Measurements from ENCODE around the gene ADAMTS19. TPM values are rescaled to one million over a fixed set of nuclear protein-coding genes. Genes with fewer than 3 reads are reported as not detected.

ADAMTS19 gene
- total RNA-seq, 1 experiment from 2014 or later, result not detected

- in situ Hi-C loops (cut with HindIII; ENCODE audit: low pct_unique_long_range_greater_than_20kb, low sequenced_read_pairs), result no loop called here
- no peak for DNase-seq (ENCODE audit: low read depth, low spot score)
Observed at GRCh38 chr5:129716235-129716634, 256.1 kb downstream of the ADAMTS19 start.

GRCh38 chr5:129716651-129717050 is 256.6 kb downstream of the ADAMTS19 start:
- DNase-seq (ENCODE audit: low read depth, low spot score), result no peak
- in situ Hi-C loops (cut with HindIII; ENCODE audit: low pct_unique_long_range_greater_than_20kb, low sequenced_read_pairs), result no loop called here

DNA sequence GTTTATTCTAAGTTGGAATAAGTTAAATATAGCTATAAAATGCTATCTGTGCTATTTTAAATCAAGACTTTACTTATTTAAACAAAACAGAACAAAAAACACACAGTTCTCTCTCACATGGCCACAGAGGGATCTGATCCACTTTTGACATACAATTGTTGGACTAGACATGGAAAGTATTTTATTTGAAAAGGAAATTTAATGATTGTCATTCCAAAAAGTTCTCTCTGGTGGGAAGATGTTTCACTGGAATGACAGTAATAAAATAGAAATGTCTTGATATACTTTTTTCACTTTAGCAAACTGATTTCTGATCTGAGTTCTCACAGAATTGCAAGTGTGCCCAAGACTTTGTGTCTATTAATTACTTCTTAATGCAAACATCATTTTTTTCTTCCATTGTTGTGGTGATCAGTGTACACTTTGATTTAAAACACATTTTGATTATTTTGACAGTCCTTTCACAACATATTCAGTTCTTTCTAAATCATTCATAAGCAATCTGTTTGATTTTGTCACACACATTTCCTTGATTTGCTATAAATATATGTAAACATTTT is 257.7 kb downstream of the ADAMTS19 start:
- in situ Hi-C loops (cut with HindIII; ENCODE audit: low pct_unique_long_range_greater_than_20kb, low sequenced_read_pairs), result no loop called here

DNA sequence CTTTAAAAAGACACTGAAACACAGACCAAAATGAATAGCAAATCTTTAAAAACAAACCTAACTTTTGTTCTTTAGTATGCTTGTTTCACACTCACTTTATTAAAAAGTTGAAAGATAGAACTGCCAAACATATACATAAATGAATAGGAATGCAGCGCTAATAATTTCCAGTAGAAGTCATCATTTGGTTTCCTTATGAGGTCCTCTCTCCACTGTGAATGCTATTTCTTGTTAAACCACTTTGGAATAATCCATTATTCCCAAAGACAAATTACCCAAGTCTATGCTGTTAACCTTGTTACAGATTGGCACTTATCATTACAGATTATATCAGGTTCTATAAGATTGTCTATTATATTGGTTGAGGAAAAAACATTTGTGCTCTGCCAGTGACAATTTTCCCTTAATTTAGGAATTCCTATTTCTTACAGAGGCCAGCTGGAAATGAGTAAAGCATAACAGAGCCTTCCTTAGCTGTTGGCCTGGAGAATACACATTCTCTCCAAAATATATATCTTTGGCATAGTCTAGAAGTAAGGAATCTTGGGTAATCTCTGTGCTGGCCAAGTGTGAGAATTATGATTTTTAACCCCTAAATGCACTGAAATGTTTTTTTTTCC is 258.5 kb downstream of the ADAMTS19 start:
- no peak for DNase-seq (ENCODE audit: low read depth, low spot score)
- in situ Hi-C loops (cut with HindIII; ENCODE audit: low pct_unique_long_range_greater_than_20kb, low sequenced_read_pairs), result no loop called here

More for the DNA sequence above, 257.7 kb downstream of the ADAMTS19 start:
- no peak for DNase-seq (ENCODE audit: low read depth, low spot score)

GRCh38 chr5:129724222-129724621 is 264.1 kb downstream of the ADAMTS19 start:
- no peak for DNase-seq (ENCODE audit: low read depth, low spot score)
- in situ Hi-C loops (cut with HindIII; ENCODE audit: low pct_unique_long_range_greater_than_20kb, low sequenced_read_pairs), result no loop called here

- no peak for DNase-seq (ENCODE audit: low read depth, low spot score)
- in situ Hi-C loops (cut with HindIII; ENCODE audit: low pct_unique_long_range_greater_than_20kb, low sequenced_read_pairs), result no loop called here
Observed at GRCh38 chr5:129724647-129725046, 264.5 kb downstream of the ADAMTS19 start.

DNA sequence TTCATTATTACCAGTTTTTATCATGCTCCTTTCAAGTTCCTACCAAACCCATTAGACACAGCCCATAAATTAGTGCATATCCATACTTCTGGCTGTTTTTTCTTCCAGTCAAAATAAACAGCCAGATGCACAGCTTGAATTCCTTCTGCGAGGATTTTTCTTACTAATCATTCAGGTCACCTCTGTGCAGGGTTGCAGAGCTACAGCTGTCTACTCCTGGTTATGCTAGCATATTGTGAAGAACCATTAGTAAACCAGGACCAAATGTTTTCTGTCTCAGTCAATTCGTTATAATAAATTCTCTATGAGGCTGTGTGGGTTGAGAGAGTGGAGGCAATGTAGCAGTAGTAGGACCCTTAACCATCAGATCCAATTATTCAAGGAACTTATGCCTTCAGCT is 279.7 kb downstream of the ADAMTS19 start:
- no peak for DNase-seq (ENCODE audit: low read depth, low spot score)
- in situ Hi-C loops (cut with HindIII; ENCODE audit: low pct_unique_long_range_greater_than_20kb, low sequenced_read_pairs), result no loop called here

DNA sequence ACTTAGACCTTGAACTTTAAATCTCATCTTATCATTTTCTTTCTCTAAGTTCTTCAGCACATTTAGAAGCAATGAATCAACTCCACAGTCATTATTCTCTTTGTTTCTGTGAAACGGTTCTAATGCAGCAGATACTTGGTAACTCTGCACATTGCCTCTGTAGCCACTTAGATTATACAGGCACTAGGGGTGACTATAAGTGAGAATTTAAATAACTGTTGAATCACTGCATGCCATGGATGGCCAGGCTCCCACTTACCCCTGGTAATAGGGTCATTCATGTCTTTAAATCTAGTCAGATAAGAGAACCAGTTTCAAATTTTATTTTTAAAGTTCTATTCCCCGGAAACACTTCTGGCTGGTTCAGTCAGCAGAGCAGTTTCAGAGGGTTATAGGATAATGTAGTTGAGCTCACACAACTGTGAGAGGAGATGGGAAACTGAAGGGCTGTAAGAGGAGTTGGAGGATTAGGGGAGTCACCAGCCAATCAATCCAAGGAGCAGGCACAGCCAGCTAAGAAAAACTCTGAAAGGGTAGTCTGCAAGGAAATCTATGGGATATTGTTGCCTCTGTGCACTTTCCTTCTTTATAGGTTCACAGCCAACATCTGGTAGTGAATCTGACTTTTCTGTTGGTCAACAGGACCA is 283.6 kb downstream of the ADAMTS19 start:
- in situ Hi-C loops (cut with HindIII; ENCODE audit: low pct_unique_long_range_greater_than_20kb, low sequenced_read_pairs), result no loop called here
- no peak for DNase-seq (ENCODE audit: low read depth, low spot score)

DNA sequence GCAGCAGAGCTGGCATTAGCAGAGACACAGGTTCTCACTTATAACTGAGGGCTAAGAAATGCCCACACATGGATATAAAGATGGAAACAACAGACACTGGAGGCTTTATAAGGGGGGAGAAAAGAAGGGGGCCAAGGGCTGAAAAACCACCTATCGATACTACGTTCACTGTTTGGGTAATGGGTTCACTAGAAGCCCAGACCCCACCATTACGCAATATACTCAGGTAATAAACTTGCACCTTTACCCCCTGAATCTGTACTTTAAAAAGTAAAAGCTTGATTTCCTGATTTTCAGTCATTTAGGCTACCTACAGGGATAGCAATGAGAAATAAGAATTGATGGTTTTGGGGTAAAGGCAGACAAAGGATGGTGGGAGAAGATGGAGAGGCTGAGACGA is 285.9 kb downstream of the ADAMTS19 start:
- DNase-seq (ENCODE audit: low read depth, low spot score), result no peak
- in situ Hi-C loops (cut with HindIII; ENCODE audit: low pct_unique_long_range_greater_than_20kb, low sequenced_read_pairs), result no loop called here

GRCh38 chr5:129746876-129747275 is 286.8 kb downstream of the ADAMTS19 start:
- in situ Hi-C loops (cut with HindIII; ENCODE audit: low pct_unique_long_range_greater_than_20kb, low sequenced_read_pairs), result no loop called here
- DNase-seq (ENCODE audit: low read depth, low spot score), result no peak

DNA sequence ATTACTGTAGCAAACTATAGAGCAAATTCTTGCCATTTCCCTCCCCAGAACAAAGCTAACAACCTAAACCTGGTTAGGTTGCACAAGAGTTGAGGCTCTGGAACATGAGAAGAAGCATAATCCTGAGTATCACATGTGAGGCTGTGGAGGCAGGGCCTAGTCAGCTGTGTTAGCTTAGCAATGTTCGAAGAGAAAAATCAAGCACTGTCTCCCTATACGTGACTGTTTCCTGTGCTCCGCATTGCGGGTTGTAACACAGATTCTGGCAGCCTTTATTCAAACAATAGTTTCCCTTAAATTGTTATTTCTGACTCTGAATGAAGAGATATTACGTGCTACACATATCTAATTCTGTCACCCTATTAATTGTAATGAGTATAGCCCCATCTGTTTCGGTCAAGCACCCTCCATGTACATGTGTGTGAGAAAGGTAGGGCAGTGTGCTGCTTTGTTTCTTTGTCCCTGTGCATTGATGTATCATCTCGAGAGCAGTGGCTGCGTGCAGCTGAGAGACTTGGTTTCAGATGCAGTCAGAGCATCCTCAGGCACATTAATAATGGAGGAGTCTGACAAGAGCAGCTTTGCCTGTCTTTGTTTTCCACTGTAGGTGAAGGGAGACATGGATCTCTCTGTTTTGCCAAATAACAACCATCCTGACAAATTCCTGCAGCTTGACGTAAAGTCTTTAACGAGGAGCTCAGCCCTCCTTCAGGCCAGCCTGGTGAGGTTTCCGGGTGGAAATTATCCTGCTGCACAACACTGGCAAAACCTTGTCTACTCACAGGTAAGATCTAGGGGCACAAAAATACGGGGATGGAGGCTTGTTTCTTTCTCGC is 287.7 kb downstream of the ADAMTS19 start, which contains the start of gene MINAR2:
TSS of gene MINAR2 (plus strand) at position 523 of the 836 bp plus-strand sequence. CDS start at position 620, 97 bp downstream.
- no peak for DNase-seq (ENCODE audit: low read depth, low spot score)
- in situ Hi-C loops (cut with HindIII; ENCODE audit: low pct_unique_long_range_greater_than_20kb, low sequenced_read_pairs), result no loop called here

- in situ Hi-C loops (cut with HindIII; ENCODE audit: low pct_unique_long_range_greater_than_20kb, low sequenced_read_pairs), result no loop called here
Observed at GRCh38 chr5:129748913-129749880, 289.1 kb downstream of the ADAMTS19 start.

GRCh38 chr5:129760636-129761325 is 300.7 kb downstream of the ADAMTS19 start:
- in situ Hi-C loops (cut with HindIII; ENCODE audit: low pct_unique_long_range_greater_than_20kb, low sequenced_read_pairs), result loop anchor here (25.0 kb wide), 1 partner anchor 98 kb away; no protein-coding TSS in a partner anchor
- DNase-seq (ENCODE audit: low read depth, low spot score), result no peak

More at GRCh38 chr5:129748913-129749880, 289.1 kb downstream of the ADAMTS19 start:
- DNase-seq (ENCODE audit: low read depth, low spot score), result no peak

- in situ Hi-C loops (cut with HindIII; ENCODE audit: low pct_unique_long_range_greater_than_20kb, low sequenced_read_pairs), result loop anchor here (25.0 kb wide), 1 partner anchor 101 kb away; no protein-coding TSS in a partner anchor
- no peak for DNase-seq (ENCODE audit: low read depth, low spot score)
Observed at GRCh38 chr5:129763651-129764050, 303.6 kb downstream of the ADAMTS19 start.

GRCh38 chr5:129766798-129767197 is 306.7 kb downstream of the ADAMTS19 start:
- no peak for DNase-seq (ENCODE audit: low read depth, low spot score)
- in situ Hi-C loops (cut with HindIII; ENCODE audit: low pct_unique_long_range_greater_than_20kb, low sequenced_read_pairs), result loop anchor here (25.0 kb wide), 1 partner anchor 104 kb away; no protein-coding TSS in a partner anchor

DNA sequence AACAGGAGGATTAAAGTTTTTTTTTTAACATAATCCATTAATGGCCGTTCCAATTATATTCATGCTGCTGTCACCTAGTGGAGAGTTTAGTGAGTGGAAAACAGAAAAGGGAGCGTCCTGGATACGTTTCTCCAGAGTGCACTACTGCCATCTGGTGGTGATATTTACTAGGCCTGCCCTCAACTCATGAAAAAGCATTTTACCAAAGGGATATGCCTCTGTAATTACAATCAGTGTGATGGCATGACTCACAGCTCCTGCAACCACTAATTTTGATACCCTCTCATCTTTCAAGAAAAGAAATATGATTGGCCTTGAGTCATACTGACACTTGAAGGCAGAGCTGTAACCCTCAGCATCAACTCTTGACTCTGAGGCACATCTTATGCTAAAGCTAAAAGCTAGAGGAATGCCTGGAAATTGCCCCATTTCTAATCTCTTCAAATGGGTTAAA is 307.9 kb downstream of the ADAMTS19 start:
- in situ Hi-C loops (cut with HindIII; ENCODE audit: low pct_unique_long_range_greater_than_20kb, low sequenced_read_pairs), result loop anchor here (25.0 kb wide), 1 partner anchor 106 kb away; no protein-coding TSS in a partner anchor
- DNase-seq (ENCODE audit: low read depth, low spot score), result peak; percentile 92

Data from SK-MEL-5 (cell line).